ENCODE data around the gene GPER1. TPM values are rescaled to one million over a fixed set of nuclear protein-coding genes. Genes with fewer than 3 reads are reported as not detected.
A peak's percentile ranks its signal among the peaks of the same experiment; 100 is the strongest.

GPER1 gene
- total RNA-seq, 2 experiments from 2014 or later = 0.13 TPM; not detected in 1

- POLR2A ChIA-PET = no interaction called here
- peaks cover 25% of the 10 kb centered on the region for H3K4me1 Mint-ChIP-seq (ENCODE audit: low read depth)
Measured at GRCh38 chr7:1055956-1056784, 31.7 kb upstream of the GPER1 start.

GRCh38 chr7:1056785-1057410 is 31.0 kb upstream of the GPER1 start:
- H3K36me3 Mint-ChIP-seq (ENCODE audit: low read depth) = no peaks in the 10 kb centered on the region
- H3K27me3 Mint-ChIP-seq (ENCODE audit: low read depth) = no peaks in the 10 kb centered on the region
- CTCF ChIA-PET = no interaction called here
- ATAC-seq (no peak), DNase-seq (no peak)
- POLR2A ChIA-PET = no interaction called here
- peaks cover 25% of the 10 kb centered on the region for H3K4me1 Mint-ChIP-seq (ENCODE audit: low read depth)
- H3K9me3 Mint-ChIP-seq (ENCODE audit: insufficient read depth) = no peaks in the 10 kb centered on the region
- no peak overlapping the region for H3K27ac Mint-ChIP-seq
- H3K4me3 Mint-ChIP-seq = no peak overlapping the region

More at GRCh38 chr7:1055956-1056784, 31.7 kb upstream of the GPER1 start:
- DNase-seq = no peak
- Mint-ChIP-seq H3K9me3 (ENCODE audit: insufficient read depth) (no peaks in the 10 kb centered on the region), H3K27me3 (ENCODE audit: low read depth) (no peaks in the 10 kb centered on the region), H3K27ac (no peak overlapping the region), H3K4me3 (no peak overlapping the region), H3K36me3 (ENCODE audit: low read depth) (no peaks in the 10 kb centered on the region)
- CTCF ChIA-PET = interaction anchor here (0.7 to 3.7 kb wide), 3 partner anchors 12 to 113 kb away, joined by 3 to 18 read pairs (median 13); partner anchors contain the start of gene GPR146
- ATAC-seq = no peak

GRCh38 chr7:1057416-1058291 is 30.3 kb upstream of the GPER1 start:
- POLR2A ChIA-PET = no interaction called here
- ATAC-seq = no peak

DNA sequence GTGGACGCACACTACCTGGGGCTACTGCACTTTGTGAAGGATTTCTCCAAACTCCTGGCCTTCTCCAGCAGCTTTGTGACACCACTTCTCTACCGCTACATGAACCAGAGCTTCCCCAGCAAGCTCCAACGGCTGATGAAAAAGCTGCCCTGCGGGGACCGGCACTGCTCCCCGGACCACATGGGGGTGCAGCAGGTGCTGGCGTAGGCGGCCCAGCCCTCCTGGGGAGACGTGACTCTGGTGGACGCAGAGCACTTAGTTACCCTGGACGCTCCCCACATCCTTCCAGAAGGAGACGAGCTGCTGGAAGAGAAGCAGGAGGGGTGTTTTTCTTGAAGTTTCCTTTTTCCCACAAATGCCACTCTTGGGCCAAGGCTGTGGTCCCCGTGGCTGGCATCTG is 29.6 kb upstream of the GPER1 start:
- H3K4me3 Mint-ChIP-seq = no peak overlapping the region

More at GRCh38 chr7:1057416-1058291, 30.3 kb upstream of the GPER1 start:
- Mint-ChIP-seq H3K27ac (no peak overlapping the region), H3K4me3 (no peak overlapping the region), H3K9me3 (ENCODE audit: insufficient read depth) (no peaks in the 10 kb centered on the region), H3K4me1 (ENCODE audit: low read depth) (peaks cover 25% of the 10 kb centered on the region), H3K27me3 (ENCODE audit: low read depth) (no peaks in the 10 kb centered on the region), H3K36me3 (ENCODE audit: low read depth) (no peaks in the 10 kb centered on the region)
- CTCF ChIA-PET = interaction anchor here (1.8 kb wide), 1 partner anchor 65 kb away, joined by 10 read pairs; no protein-coding TSS in a partner anchor
- DNase-seq = no peak

GRCh38 chr7:1058821-1059199 is 29.1 kb upstream of the GPER1 start:
- H3K36me3 Mint-ChIP-seq (ENCODE audit: low read depth) = no peaks in the 10 kb centered on the region
- no peak overlapping the region for H3K4me3 Mint-ChIP-seq
- H3K27ac Mint-ChIP-seq = no peak overlapping the region
- H3K4me1 Mint-ChIP-seq (ENCODE audit: low read depth) = peaks cover 25% of the 10 kb centered on the region
- no peaks in the 10 kb centered on the region for H3K9me3 Mint-ChIP-seq (ENCODE audit: insufficient read depth)
- ChIA-PET POLR2A (no interaction called here), CTCF (interaction anchor here (1.1 to 1.8 kb wide), 3 partner anchors 66 to 118 kb away, joined by 3 to 10 read pairs (median 3); no protein-coding TSS in a partner anchor)
- ATAC-seq (no peak), DNase-seq (no peak)
- H3K27me3 Mint-ChIP-seq (ENCODE audit: low read depth) = no peaks in the 10 kb centered on the region

More for the DNA sequence above, 29.6 kb upstream of the GPER1 start:
- Mint-ChIP-seq H3K27me3 (ENCODE audit: low read depth) (no peaks in the 10 kb centered on the region), H3K9me3 (ENCODE audit: insufficient read depth) (no peaks in the 10 kb centered on the region), H3K27ac (no peak overlapping the region), H3K4me1 (ENCODE audit: low read depth) (peaks cover 25% of the 10 kb centered on the region), H3K36me3 (ENCODE audit: low read depth) (no peaks in the 10 kb centered on the region)
- DNase-seq = no peak
- CTCF ChIA-PET = interaction anchor here (1.1 to 1.8 kb wide), 2 partner anchors 65 to 119 kb away, joined by 3 to 10 read pairs; no protein-coding TSS in a partner anchor
- POLR2A ChIA-PET = no interaction called here
- ATAC-seq = no peak

DNA sequence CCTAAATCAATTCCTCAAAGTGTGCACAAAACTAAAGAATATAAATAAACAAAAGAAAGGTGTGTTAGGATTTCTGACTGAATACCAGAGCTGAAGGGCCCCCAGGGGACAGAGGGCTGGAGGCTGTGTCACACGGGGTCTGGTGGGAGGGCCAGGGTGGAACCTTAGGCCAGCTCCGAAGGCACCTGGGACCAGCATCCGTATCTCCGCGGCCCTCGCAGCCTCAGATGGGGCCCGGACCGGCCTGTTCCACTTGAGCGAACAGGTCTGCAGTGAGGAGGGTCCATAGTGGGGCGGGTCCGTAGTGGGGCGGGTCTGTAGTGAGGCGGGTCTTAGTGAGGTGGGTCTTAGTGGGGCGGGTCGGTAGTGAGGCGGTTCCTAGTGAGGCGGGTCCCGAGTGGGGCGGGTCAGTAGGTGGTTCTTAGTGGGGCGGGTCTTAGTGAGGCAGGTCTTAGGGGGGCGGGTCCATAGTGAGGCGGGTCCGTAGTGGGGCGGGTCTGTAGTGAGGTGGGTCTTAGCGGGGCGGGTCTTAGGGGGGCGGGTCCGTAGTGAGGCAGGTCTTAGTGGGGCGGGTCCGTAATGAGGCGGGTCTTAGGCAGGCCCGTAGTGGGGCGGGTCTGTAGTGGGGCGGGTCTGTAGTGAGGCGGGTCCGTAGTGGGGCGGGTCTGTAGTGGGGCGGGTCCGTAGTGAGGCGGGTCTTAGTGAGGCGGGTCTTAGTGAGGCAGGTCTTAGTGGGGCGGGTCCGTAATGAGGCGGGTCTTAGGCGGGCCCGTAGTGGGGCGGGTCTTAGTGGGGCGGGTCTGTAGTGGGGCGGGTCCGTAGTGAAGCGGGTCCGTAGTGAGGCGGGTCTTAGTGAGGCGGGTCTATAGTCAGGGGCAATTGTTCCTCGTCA is 28.5 kb upstream of the GPER1 start:
- no peaks in the 10 kb centered on the region for H3K36me3 Mint-ChIP-seq (ENCODE audit: low read depth)
- peaks cover 21% of the 10 kb centered on the region for H3K4me1 Mint-ChIP-seq (ENCODE audit: low read depth)
- no peaks in the 10 kb centered on the region for H3K9me3 Mint-ChIP-seq (ENCODE audit: insufficient read depth)
- POLR2A ChIA-PET = no interaction called here
- DNase-seq = no peak
- peak; percentile 44 for ATAC-seq
- H3K27me3 Mint-ChIP-seq (ENCODE audit: low read depth) = no peaks in the 10 kb centered on the region
- H3K4me3 Mint-ChIP-seq = no peak overlapping the region
- CTCF ChIA-PET = interaction anchor here (1.1 to 2.9 kb wide), 5 partner anchors 15 to 118 kb away, joined by 3 to 16 read pairs (median 7); partner anchors contain the start of gene GPR146
- no peak overlapping the region for H3K27ac Mint-ChIP-seq

DNA sequence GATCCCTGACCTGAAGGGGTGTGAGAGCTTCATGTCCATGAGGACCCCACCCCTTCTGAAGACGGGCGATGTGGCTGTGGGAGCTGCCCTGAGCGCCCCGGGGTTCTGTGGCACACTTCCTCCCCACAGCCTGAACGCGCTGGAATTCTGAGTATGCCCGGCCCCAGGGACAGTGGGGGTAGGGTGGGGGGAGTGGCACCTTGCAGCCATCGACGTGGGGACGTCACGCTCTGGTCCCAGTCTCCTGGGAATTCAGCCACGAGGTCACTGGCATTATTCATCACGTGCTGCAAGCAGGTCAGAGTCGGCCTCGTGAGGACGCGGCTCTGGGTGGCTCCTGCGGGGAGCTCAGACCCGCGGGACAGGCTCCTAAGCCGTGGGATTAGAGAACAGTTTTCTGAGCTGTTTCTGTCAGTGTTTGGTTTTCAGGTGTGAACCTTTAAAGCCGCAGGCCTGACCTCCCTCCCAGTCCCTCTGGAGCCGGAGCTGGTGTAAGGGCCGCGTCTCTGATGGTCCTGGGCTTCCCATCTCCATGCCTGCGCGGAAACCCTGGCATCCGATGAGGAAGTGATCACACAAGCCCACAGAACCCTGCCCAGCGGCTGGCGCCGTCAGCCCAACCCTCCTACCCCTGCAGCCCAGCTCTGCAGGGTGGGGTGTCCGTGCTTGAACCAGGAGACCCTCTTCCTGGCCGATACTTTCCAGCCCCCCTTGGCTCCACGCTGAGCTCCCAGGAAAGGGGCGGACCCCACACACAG is 27.4 kb upstream of the GPER1 start:
- Mint-ChIP-seq H3K27me3 (ENCODE audit: low read depth) (no peaks in the 10 kb centered on the region), H3K27ac (no peak overlapping the region), H3K9me3 (ENCODE audit: insufficient read depth) (no peaks in the 10 kb centered on the region), H3K36me3 (ENCODE audit: low read depth) (no peaks in the 10 kb centered on the region), H3K4me3 (no peak overlapping the region), H3K4me1 (ENCODE audit: low read depth) (peaks cover 15% of the 10 kb centered on the region)
- CTCF ChIA-PET = interaction anchor here (1.5 to 2.9 kb wide), 3 partner anchors 16 to 110 kb away, joined by 3 to 16 read pairs (median 7); partner anchors contain the start of gene GPR146
- no peak for DNase-seq
- ATAC-seq = no peak
- POLR2A ChIA-PET = no interaction called here

GRCh38 chr7:1061180-1061579 is 26.7 kb upstream of the GPER1 start:
- Mint-ChIP-seq H3K9me3 (ENCODE audit: insufficient read depth) (no peaks in the 10 kb centered on the region), H3K36me3 (ENCODE audit: low read depth) (no peaks in the 10 kb centered on the region), H3K4me1 (ENCODE audit: low read depth) (peaks cover 16% of the 10 kb centered on the region), H3K27me3 (ENCODE audit: low read depth) (no peaks in the 10 kb centered on the region), H3K4me3 (no peak overlapping the region), H3K27ac (no peak overlapping the region)
- ATAC-seq (no peak), DNase-seq (no peak)
- ChIA-PET CTCF (interaction anchor here (1.5 to 2.9 kb wide), 2 partner anchors 16 to 68 kb away, joined by 7 to 16 read pairs; partner anchors contain the start of gene GPR146), POLR2A (no interaction called here)

GRCh38 chr7:1062296-1063294 is 25.3 kb upstream of the GPER1 start:
- Mint-ChIP-seq H3K27ac (no peak overlapping the region), H3K27me3 (ENCODE audit: low read depth) (no peaks in the 10 kb centered on the region), H3K4me3 (no peak overlapping the region), H3K4me1 (ENCODE audit: low read depth) (peaks cover 16% of the 10 kb centered on the region), H3K9me3 (ENCODE audit: insufficient read depth) (no peaks in the 10 kb centered on the region), H3K36me3 (ENCODE audit: low read depth) (no peaks in the 10 kb centered on the region)
- DNase-seq (no peak), ATAC-seq (no peak)
- ChIA-PET POLR2A (no interaction called here), CTCF (interaction anchor here (2.9 kb wide), 1 partner anchor 69 kb away, joined by 16 read pairs; no protein-coding TSS in a partner anchor)

All from activated CD8-positive, alpha-beta T cell treated with anti-CD3 and anti-CD28 coated beads, Interleukin-2, amount 10 ng/mL, durations not matched to agents 7 days and 5 days (primary cell).